SK-N-SH treated with all-trans-retinoic acid at 6 μM for 48 hours (cell line): ENCODE measurements around the gene CASQ2.

Experiments used
- ATAC-seq: fragments of 200-7000 bp; cut with Tn5 transposase; 3 replicates; pipeline ENCODE4 v1.9.1; 2020; ENCODE audit warnings: mild to moderate bottlenecking, moderate library complexity
- ARNTL ChIP-seq: fragments of 450-650 bp; formaldehyde crosslinking; IDR thresholded peaks from 2 replicates; pipeline ENCODE4 v1.5.0; 2020; ENCODE audit warnings: low read depth, mild to moderate bottlenecking, moderate library complexity, borderline replicate concordance
- CREB5 ChIP-seq: fragments of 250-450 bp; sonication (Bioruptor Pico); IDR thresholded peaks from 2 replicates; pipeline ENCODE4 v1.5.1; 2020; ENCODE audit warnings: low read depth, mild to moderate bottlenecking, moderate library complexity
- CSDC2 ChIP-seq: fragments of 250-450 bp; sonication (Bioruptor Pico); IDR thresholded peaks from 2 replicates; pipeline ENCODE4 v1.5.0; 2020; ENCODE audit warnings: mild to moderate bottlenecking, moderate library complexity
- CSRNP3 ChIP-seq: fragments of 250-450 bp; sonication (Bioruptor Pico); IDR thresholded peaks from 2 replicates; pipeline ENCODE4 v1.5.1; 2021; ENCODE audit warnings: mild to moderate bottlenecking, moderate library complexity
- ESRRG ChIP-seq: fragments of 250-450 bp; sonication (Bioruptor Pico); IDR thresholded peaks from 2 replicates; pipeline ENCODE4 v1.6.1; 2021; ENCODE audit warnings: mild to moderate bottlenecking
- GLIS3 ChIP-seq: fragments of 250-450 bp; sonication (Bioruptor Pico); IDR thresholded peaks from 2 replicates; pipeline ENCODE4 v1.5.0; 2020; ENCODE audit warnings: mild to moderate bottlenecking, moderate library complexity
- ISL1 ChIP-seq: fragments of 250-450 bp; sonication (Bioruptor Pico); IDR thresholded peaks from 2 replicates; pipeline ENCODE4 v2.1.2; 2022; ENCODE audit warnings: mild to moderate bottlenecking, moderate library complexity
- OSR1 ChIP-seq: fragments of 250-450 bp; sonication (Bioruptor Pico); IDR thresholded peaks from 2 replicates; pipeline ENCODE4 v1.8.0; 2022; ENCODE audit warnings: moderate library complexity, mild to moderate bottlenecking, inconsistent platforms
- POU6F1 ChIP-seq: fragments of 250-450 bp; sonication (Bioruptor Pico); IDR thresholded peaks from 2 replicates; pipeline ENCODE4 v1.8.0; 2021; ENCODE audit warnings: low read depth, mild to moderate bottlenecking, moderate library complexity, borderline replicate concordance
- PPARA ChIP-seq: fragments of 250-450 bp; sonication (Bioruptor Pico); IDR thresholded peaks from 2 replicates; pipeline ENCODE4 v1.5.0; 2020; ENCODE audit warnings: mild to moderate bottlenecking, borderline replicate concordance
- RARB ChIP-seq: fragments of 250-450 bp; sonication (Bioruptor Pico); IDR thresholded peaks from 2 replicates; pipeline ENCODE4 v1.8.0; 2021; ENCODE audit warnings: mild to moderate bottlenecking, moderate library complexity
- SNAI2 ChIP-seq: fragments of 250-450 bp; sonication (Bioruptor Pico); IDR thresholded peaks from 2 replicates; pipeline ENCODE4 v1.5.0; 2020; ENCODE audit warnings: mild to moderate bottlenecking, moderate library complexity
- TCF4 ChIP-seq: fragments of 250-450 bp; sonication (Bioruptor Pico); IDR thresholded peaks from 2 replicates; pipeline ENCODE4 v1.8.0; 2021; ENCODE audit warnings: mild to moderate bottlenecking, moderate library complexity, borderline replicate concordance
- TOX ChIP-seq: fragments of 250-450 bp; sonication (Bioruptor Pico); IDR thresholded peaks from 2 replicates; pipeline ENCODE4 v1.8.0; 2021; ENCODE audit warnings: mild to moderate bottlenecking, moderate library complexity, borderline replicate concordance
- ZC3H10 ChIP-seq: fragments of 250-450 bp; sonication (Bioruptor Pico); IDR thresholded peaks from 2 replicates; pipeline ENCODE4 v1.5.1; 2021; ENCODE audit warnings: mild to moderate bottlenecking, moderate library complexity
- ZFP3 ChIP-seq: fragments of 250-450 bp; sonication (Bioruptor Pico); IDR thresholded peaks from 2 replicates; pipeline ENCODE4 v1.5.0; 2020; ENCODE audit warnings: mild to moderate bottlenecking, moderate library complexity
- ZFP30 ChIP-seq: fragments of 450-650 bp; formaldehyde crosslinking; IDR thresholded peaks from 2 replicates; pipeline ENCODE4 v1.5.0; 2022; ENCODE audit warnings: mild to moderate bottlenecking, moderate library complexity
- ZNF565 ChIP-seq: fragments of 450-650 bp; formaldehyde crosslinking; conservative IDR thresholded peaks from 2 replicates; pipeline ENCODE4 v1.5.0; 2020; ENCODE audit warnings: low read depth, mild to moderate bottlenecking, moderate library complexity
- ZNF70 ChIP-seq: fragments of 450-650 bp; formaldehyde crosslinking; IDR thresholded peaks from 2 replicates; pipeline ENCODE4 v1.5.0; 2020; ENCODE audit warnings: mild to moderate bottlenecking, moderate library complexity
- ZNF8 ChIP-seq: fragments of 450-650 bp; formaldehyde crosslinking; IDR thresholded peaks from 2 replicates; pipeline ENCODE4 v1.5.0; 2020; ENCODE audit warnings: mild to moderate bottlenecking, moderate library complexity
- TF ChIP-seq, protein P1 (sequence below): fragments of 250-450 bp; sonication (Bioruptor Pico); IDR thresholded peaks from 2 replicates; pipeline ENCODE4 v1.5.0; 2020; ENCODE audit warnings: mild to moderate bottlenecking, moderate library complexity
- TF ChIP-seq, protein P2 (sequence below): fragments of 250-450 bp; sonication (Bioruptor Pico); IDR thresholded peaks from 2 replicates; pipeline ENCODE4 v1.8.0; 2020; ENCODE audit warnings: mild to moderate bottlenecking, moderate library complexity, borderline replicate concordance

The CASQ2 gene

DNA sequence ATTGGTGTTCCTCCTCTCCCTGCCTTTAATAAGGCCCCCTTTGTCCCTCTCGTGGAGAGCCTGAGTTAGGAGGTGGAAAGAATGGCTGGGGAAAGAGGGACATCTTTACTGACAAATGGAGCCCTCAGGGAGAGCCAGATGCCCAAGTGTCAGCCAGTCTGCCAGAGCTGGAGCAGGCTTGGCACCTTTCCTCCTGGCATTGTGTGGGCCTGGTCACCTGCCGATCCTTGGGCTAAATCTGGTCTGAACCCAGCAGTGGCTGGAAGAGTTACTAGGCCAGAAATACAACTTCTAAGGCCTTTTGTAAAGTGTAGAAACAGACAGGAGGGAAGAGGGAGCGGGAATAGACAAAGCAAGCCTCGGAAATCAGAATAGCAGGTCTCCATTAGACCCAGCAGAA is 101.8 kb downstream of the CASQ2 start:
- TF ChIP-seq GLIS3 (CRISPR knock-in tag) (no peak), ZFP3 (CRISPR knock-in tag) (no peak), TOX (CRISPR knock-in tag) (no peak), POU6F1 (CRISPR knock-in tag) (no peak), CSRNP3 (CRISPR knock-in tag) (no peak), ZNF8 (CRISPR knock-in tag) (no peak), ARNTL (CRISPR knock-in tag) (no peak), RARB (no peak), ZFP30 (CRISPR knock-in tag) (no peak), ESRRG (CRISPR knock-in tag) (no peak), ZNF70 (CRISPR knock-in tag) (no peak), ZC3H10 (CRISPR knock-in tag) (no peak)
- TF ChIP-seq, protein P1, sequence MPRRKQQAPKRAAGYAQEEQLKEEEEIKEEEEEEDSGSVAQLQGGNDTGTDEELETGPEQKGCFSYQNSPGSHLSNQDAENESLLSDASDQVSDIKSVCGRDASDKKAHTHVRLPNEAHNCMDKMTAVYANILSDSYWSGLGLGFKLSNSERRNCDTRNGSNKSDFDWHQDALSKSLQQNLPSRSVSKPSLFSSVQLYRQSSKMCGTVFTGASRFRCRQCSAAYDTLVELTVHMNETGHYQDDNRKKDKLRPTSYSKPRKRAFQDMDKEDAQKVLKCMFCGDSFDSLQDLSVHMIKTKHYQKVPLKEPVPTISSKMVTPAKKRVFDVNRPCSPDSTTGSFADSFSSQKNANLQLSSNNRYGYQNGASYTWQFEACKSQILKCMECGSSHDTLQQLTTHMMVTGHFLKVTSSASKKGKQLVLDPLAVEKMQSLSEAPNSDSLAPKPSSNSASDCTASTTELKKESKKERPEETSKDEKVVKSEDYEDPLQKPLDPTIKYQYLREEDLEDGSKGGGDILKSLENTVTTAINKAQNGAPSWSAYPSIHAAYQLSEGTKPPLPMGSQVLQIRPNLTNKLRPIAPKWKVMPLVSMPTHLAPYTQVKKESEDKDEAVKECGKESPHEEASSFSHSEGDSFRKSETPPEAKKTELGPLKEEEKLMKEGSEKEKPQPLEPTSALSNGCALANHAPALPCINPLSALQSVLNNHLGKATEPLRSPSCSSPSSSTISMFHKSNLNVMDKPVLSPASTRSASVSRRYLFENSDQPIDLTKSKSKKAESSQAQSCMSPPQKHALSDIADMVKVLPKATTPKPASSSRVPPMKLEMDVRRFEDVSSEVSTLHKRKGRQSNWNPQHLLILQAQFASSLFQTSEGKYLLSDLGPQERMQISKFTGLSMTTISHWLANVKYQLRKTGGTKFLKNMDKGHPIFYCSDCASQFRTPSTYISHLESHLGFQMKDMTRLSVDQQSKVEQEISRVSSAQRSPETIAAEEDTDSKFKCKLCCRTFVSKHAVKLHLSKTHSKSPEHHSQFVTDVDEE (CRISPR knock-in tag): no peak
- no peak for ATAC-seq

DNA sequence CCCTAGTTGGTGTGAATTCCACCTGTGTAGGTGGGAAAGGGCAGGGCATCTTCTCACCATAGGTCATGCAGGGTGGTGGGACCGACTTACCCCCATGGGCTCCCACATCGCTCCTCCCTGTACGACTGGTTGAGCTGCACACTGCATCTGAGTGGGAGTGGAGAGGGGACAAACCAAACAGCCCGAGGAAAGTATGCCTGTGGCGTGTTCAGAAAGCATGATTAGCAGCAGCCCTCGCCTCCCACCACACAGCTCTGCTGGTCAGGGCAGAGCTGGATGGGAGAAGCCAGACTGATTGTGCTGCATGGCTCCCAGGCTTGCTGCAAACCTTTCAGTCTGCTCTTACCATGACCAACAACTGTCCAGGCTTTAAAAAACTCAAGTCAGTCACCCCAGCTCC is 102.3 kb downstream of the CASQ2 start:
- no peak for TF ChIP-seq PPARA (CRISPR knock-in tag)
- TF ChIP-seq ZNF565 (CRISPR knock-in tag): no peak
- no peak for TF ChIP-seq TOX (CRISPR knock-in tag)
- no peak for TF ChIP-seq CREB5

GRCh38 chr1:115665319-115666096 is 103.0 kb downstream of the CASQ2 start:
- TF ChIP-seq ARNTL (CRISPR knock-in tag): no peak
- TF ChIP-seq CREB5: no peak
- TF ChIP-seq SNAI2: no peak
- TF ChIP-seq RARB: no peak
- no peak for TF ChIP-seq ZNF8 (CRISPR knock-in tag)
- TF ChIP-seq ZNF565 (CRISPR knock-in tag): no peak
- TF ChIP-seq GLIS3 (CRISPR knock-in tag): no peak
- no peak for TF ChIP-seq TCF4 (CRISPR knock-in tag)
- TF ChIP-seq CSDC2: no peak
- TF ChIP-seq TOX (CRISPR knock-in tag): no peak
- TF ChIP-seq POU6F1 (CRISPR knock-in tag): no peak
- TF ChIP-seq OSR1 (CRISPR knock-in tag): no peak
- no peak for TF ChIP-seq ZC3H10 (CRISPR knock-in tag)
- TF ChIP-seq CSRNP3 (CRISPR knock-in tag): no peak
- no peak for TF ChIP-seq ZFP30 (CRISPR knock-in tag)
- no peak for TF ChIP-seq ZNF70 (CRISPR knock-in tag)
- TF ChIP-seq ISL1 (CRISPR knock-in tag): no peak
- no peak for TF ChIP-seq ZFP3 (CRISPR knock-in tag)
- no peak for TF ChIP-seq ESRRG (CRISPR knock-in tag)
- TF ChIP-seq, protein P2, sequence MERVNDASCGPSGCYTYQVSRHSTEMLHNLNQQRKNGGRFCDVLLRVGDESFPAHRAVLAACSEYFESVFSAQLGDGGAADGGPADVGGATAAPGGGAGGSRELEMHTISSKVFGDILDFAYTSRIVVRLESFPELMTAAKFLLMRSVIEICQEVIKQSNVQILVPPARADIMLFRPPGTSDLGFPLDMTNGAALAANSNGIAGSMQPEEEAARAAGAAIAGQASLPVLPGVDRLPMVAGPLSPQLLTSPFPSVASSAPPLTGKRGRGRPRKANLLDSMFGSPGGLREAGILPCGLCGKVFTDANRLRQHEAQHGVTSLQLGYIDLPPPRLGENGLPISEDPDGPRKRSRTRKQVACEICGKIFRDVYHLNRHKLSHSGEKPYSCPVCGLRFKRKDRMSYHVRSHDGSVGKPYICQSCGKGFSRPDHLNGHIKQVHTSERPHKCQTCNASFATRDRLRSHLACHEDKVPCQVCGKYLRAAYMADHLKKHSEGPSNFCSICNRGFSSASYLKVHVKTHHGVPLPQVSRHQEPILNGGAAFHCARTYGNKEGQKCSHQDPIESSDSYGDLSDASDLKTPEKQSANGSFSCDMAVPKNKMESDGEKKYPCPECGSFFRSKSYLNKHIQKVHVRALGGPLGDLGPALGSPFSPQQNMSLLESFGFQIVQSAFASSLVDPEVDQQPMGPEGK (CRISPR knock-in tag): no peak
- TF ChIP-seq, all 23 proteins: peak for 0
- no peak for ATAC-seq

More for the DNA sequence above, 102.3 kb downstream of the CASQ2 start:
- no peak for ATAC-seq
